ENCODE results near the gene YY1.
"Not testable (repeated sequence)": the region's sequence is repeated elsewhere in the genome, so short reads cannot be mapped to it uniquely, and the experiment has no call there.

Gene YY1

GRCh38 chr14:100243020-100243419 lies 4.1 kb downstream of the YY1 start:
- no peak for DNase-seq (ENCODE audit: low spot score)

- DNase-seq (ENCODE audit: low spot score): peak; percentile 58
These were observed 8.0 kb downstream of the YY1 start for GRCh38 chr14:100246809-100247428.

GRCh38 chr14:100250732-100251465 lies 12.0 kb downstream of the YY1 start:
- DNase-seq (ENCODE audit: low spot score): no peak

DNA sequence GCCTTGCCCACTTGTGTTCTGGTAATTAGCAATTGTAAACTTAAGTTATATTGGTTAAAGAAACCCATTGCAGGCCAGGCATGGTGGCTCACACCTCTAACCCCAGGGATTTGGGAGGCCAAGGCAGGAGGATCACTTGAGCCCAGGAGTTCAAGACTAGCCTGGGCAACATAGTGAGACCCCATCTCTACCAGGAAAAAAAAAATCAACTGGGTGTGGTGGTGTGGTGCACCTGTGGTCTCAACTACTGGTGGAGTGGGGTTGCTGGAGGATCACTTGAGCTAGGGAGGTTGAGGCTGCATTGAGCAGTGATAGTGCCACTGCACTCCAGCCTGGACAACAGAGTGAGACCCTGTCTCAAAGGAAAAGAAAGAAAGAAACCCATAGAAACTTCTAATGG lies 13.7 kb downstream of the YY1 start:
- DNase-seq (ENCODE audit: low spot score): no peak

- DNase-seq (ENCODE audit: low spot score): no peak
These were observed 17.5 kb downstream of the YY1 start for GRCh38 chr14:100256339-100256895.

- no peak for DNase-seq (ENCODE audit: low spot score)
These were observed 22.7 kb downstream of the YY1 start for GRCh38 chr14:100261621-100262020.

- no peak for DNase-seq (ENCODE audit: low spot score)
These were observed 23.6 kb downstream of the YY1 start for GRCh38 chr14:100262545-100262944.

- DNase-seq (ENCODE audit: low spot score): no peak
These were observed 24.2 kb downstream of the YY1 start for GRCh38 chr14:100263141-100263540.

DNA sequence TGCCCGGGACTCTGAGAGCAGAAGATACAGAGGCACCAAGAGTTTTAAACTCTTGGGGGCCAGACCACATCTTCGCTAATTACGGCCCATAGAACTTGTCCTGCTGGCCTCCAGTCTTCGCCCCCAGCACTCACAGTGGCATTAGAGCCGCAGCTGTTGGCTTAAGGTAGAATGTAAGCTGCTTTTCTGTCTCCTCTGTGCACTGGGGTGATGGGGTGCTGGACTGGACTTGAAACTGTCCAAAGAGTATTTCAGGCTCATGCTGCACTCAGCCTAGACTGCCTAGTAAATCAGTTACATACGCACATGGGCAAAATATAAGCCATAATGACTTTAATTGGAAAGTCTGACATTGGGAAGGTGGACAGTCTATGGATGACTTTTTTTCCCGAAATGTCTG lies 29.0 kb downstream of the YY1 start:
- DNase-seq (ENCODE audit: low spot score): no peak

GRCh38 chr14:100268591-100269207 lies 29.8 kb downstream of the YY1 start:
- no peak for DNase-seq (ENCODE audit: low spot score)

DNA sequence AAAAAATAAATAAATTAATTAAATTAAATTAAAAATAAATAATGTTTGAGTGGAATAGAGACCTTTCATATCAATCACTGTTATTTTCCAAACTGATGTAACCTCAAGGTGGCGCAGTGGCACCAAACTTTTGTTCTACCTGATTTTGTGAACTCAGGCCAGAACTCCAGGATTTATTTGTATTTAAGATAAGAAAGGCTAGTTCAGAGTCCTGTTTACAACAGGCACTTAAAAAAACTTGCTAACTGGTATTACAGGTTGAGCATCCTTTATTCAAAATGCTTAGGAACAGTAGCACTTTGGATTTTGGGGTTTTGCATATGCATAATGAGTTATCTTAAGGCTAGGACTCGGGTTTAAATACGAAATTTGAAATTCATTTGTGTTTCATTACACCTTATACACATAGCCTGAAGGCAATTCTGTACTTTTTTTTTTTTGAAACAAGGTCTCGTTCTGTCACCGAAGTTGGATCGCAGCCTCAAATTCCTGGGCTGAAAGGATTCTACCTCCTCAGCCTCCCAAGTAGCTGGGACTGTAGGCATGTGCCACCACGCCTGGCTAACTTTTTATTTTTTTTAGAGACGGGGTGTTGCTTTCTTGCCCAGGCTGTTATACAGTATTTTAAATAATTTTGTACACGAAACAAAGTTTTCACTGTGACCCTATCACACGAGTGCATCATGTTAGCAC lies 32.4 kb downstream of the YY1 start:
- no peak for DNase-seq (ENCODE audit: low spot score)

- DNase-seq (ENCODE audit: low spot score): no peak
These were observed 35.3 kb downstream of the YY1 start for GRCh38 chr14:100274250-100274649.

- DNase-seq (ENCODE audit: low spot score): no peak
These were observed 36.3 kb downstream of the YY1 start for GRCh38 chr14:100275214-100275613.

DNA sequence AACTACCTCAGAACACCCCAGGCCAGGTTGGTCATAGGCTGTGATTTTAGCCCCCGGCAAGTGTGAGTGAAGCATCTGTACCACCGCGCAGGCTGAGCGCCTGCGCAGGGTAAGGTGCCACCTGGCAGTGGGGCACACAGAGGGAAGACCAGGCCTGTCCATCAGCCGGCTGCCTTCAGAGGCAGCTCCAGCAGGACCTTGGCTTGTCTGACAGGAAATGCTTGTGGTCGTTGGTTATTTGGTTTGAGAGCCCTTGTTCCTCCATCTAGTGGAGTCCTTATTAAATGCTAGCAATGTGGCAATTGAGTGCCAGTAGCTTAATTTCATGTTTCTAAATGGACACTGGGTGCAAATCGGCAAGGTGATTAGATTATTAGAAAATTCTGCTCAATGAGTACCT lies 39.8 kb downstream of the YY1 start:
- no peak for DNase-seq (ENCODE audit: low spot score)

- no peak for DNase-seq (ENCODE audit: low spot score)
These were observed 40.2 kb downstream of the YY1 start for GRCh38 chr14:100279133-100279532.

- DNase-seq (ENCODE audit: low spot score): no peak
These were observed 40.6 kb downstream of the YY1 start for GRCh38 chr14:100279563-100279962.

GRCh38 chr14:100281286-100282082 lies 42.5 kb downstream of the YY1 start:
- DNase-seq (ENCODE audit: low spot score): no peak

- no peak for DNase-seq (ENCODE audit: low spot score)
These were observed 43.1 kb downstream of the YY1 start for GRCh38 chr14:100282083-100282350.

GRCh38 chr14:100282766-100283419 lies 43.9 kb downstream of the YY1 start:
- DNase-seq (ENCODE audit: low spot score): no peak

DNA sequence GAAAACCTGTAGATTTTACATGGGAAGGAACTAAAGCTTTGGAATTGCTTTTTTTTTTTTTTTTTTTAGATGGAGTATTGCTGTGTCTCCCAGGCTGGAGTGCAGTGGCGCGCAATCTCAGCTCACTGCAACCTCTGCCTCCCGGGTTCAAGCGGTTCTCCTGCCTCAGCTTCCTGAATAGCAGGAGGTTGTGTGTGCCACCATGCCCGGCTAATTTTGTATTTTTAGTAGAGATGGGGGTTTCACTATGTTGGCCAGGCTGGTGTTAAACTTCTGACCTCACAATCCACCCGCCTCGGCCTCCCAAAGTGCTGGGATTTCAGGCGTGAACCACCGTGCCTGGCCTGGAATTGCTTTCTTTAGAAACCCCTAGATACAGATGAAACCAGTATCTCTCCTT lies 44.5 kb downstream of the YY1 start:
- not testable (repeated sequence) for DNase-seq (ENCODE audit: low spot score)
